Measurements from ENCODE around the gene LARP6. TPM values are rescaled to one million over a fixed set of nuclear protein-coding genes. Genes with fewer than 3 reads are reported as not detected.

LARP6 gene
- total and polyA plus RNA-seq, 2 donors (not counting 1 experiment from before 2014, with no cell fraction given), result not detected

GRCh38 chr15:70882361-70882760, 28.4 kb upstream of the LARP6 start:
- Histone ChIP-seq H3K4me1 (ENCODE audit: control insufficient read depth in 2 of 2, insufficient read depth in 2 of 2, low read length in 2 of 2) (no peaks in the 10 kb centered on the region), H3K27me3 (replicated peaks in 1 of 4; ENCODE audit: control extremely low read depth in 1 of 4, control insufficient read depth in 3 of 4, insufficient read depth in 4 of 4, low read length in 3 of 4) (peaks cover 0 to 2% (median 0%) of the 10 kb centered on the region in 4 experiments), H3K9ac (ENCODE audit: low read length) (no peak overlapping the region), H3K36me3 (replicated peaks in 1 of 2; ENCODE audit: control extremely low read depth in 1 of 2, control insufficient read depth in 1 of 2, extremely low read depth in 1 of 2, insufficient read depth in 2 of 2, low read length in 1 of 2) (no peaks in the 10 kb centered on the region), H3K4me3 (ENCODE audit: control extremely low read depth in 1 of 5, extremely low read depth in 1 of 5, insufficient read depth in 1 of 5, low read depth in 2 of 5, low read length in 4 of 5) (no peak overlapping the region), H3K4me2 (replicated peaks; ENCODE audit: low read depth, low read length, poor library complexity, severe bottlenecking) (no peak overlapping the region), H3K9me3 (ENCODE audit: control extremely low read depth in 1 of 3, control insufficient read depth in 2 of 3, insufficient read depth in 1 of 3, low read length in 2 of 3) (no peaks in the 10 kb centered on the region), H2AFZ (ENCODE audit: insufficient read depth, low read depth, low read length, poor library complexity, severe bottlenecking) (no peak overlapping the region), H4K20me1 (ENCODE audit: control insufficient read depth, insufficient read depth, low read length, poor library complexity, severe bottlenecking) (no peaks in the 10 kb centered on the region), H3K27ac (ENCODE audit: low read length in 2 of 2) (no peak overlapping the region), H3K79me2 (ENCODE audit: control insufficient read depth, insufficient read depth, low read length) (no peaks in the 10 kb centered on the region)
- H3K4me3 Mint-ChIP-seq, result no peak overlapping the region
- CTCF ChIA-PET, result interaction anchor here (0.5 to 1.1 kb wide), 2 partner anchors 49 to 1660 kb away, joined by 3 to 4 read pairs; no protein-coding TSS in a partner anchor
- POLR2A ChIA-PET, result no interaction called here
- H3K27me3 Mint-ChIP-seq, result peaks cover 26% of the 10 kb centered on the region
- no peak overlapping the region for H3K27ac Mint-ChIP-seq
- no CpG with 5 or more reads among the region's 2 CpGs for WGBS (ENCODE audit: insufficient coverage)
- no peaks in the 10 kb centered on the region for H3K4me1 Mint-ChIP-seq
- intact Hi-C loops (cut with micrococcal nuclease), result no loop called here
- DNase-seq (no peak), ATAC-seq (ENCODE audit: low read depth) (no peak)
- no peaks in the 10 kb centered on the region for H3K9me3 Mint-ChIP-seq (ENCODE audit: insufficient read depth)
- TF ChIP-seq CTCF (IDR thresholded peaks at IDR 0.05), result no peak
- TF ChIP-seq EZH2 (IDR thresholded peaks at IDR 0.05; ENCODE audit: borderline replicate concordance, insufficient read depth, low read depth, low read length, poor library complexity, severe bottlenecking), result no peak

- H3K4me3 ChIP-seq (ENCODE audit: control extremely low read depth in 1 of 5, extremely low read depth in 1 of 5, insufficient read depth in 1 of 5, low read depth in 2 of 5, low read length in 4 of 5), result no peak overlapping the region
- ATAC-seq (ENCODE audit: low read depth) (no peak), DNase-seq (no peak)
- no peaks in the 10 kb centered on the region for H4K20me1 ChIP-seq (ENCODE audit: control insufficient read depth, insufficient read depth, low read length, poor library complexity, severe bottlenecking)
- H3K9me3 Mint-ChIP-seq (ENCODE audit: insufficient read depth), result no peaks in the 10 kb centered on the region
- POLR2A ChIA-PET, result no interaction called here
- no CpG with 5 or more reads among the region's 2 CpGs for WGBS (ENCODE audit: insufficient coverage)
- no peaks in the 10 kb centered on the region for H3K4me1 Mint-ChIP-seq
- no peak overlapping the region for H2AFZ ChIP-seq (ENCODE audit: insufficient read depth, low read depth, low read length, poor library complexity, severe bottlenecking)
- no peak overlapping the region for H3K4me2 ChIP-seq (replicated peaks; ENCODE audit: low read depth, low read length, poor library complexity, severe bottlenecking)
- no peak overlapping the region for H3K9ac ChIP-seq (ENCODE audit: low read length)
- peaks cover 0 to 3% (median 1%) of the 10 kb centered on the region in 4 experiments for H3K27me3 ChIP-seq (replicated peaks in 1 of 4; ENCODE audit: control extremely low read depth in 1 of 4, control insufficient read depth in 3 of 4, insufficient read depth in 4 of 4, low read length in 3 of 4)
- TF ChIP-seq EZH2 (IDR thresholded peaks at IDR 0.05; ENCODE audit: borderline replicate concordance, insufficient read depth, low read depth, low read length, poor library complexity, severe bottlenecking) (no peak), CTCF (IDR thresholded peaks at IDR 0.05) (no peak)
- intact Hi-C loops (cut with micrococcal nuclease), result no loop called here
- no peaks in the 10 kb centered on the region for H3K36me3 ChIP-seq (replicated peaks in 1 of 2; ENCODE audit: control extremely low read depth in 1 of 2, control insufficient read depth in 1 of 2, extremely low read depth in 1 of 2, insufficient read depth in 2 of 2, low read length in 1 of 2)
- H3K4me3 Mint-ChIP-seq, result no peak overlapping the region
- H3K4me1 ChIP-seq (ENCODE audit: control insufficient read depth in 2 of 2, insufficient read depth in 2 of 2, low read length in 2 of 2), result no peaks in the 10 kb centered on the region
- H3K27me3 Mint-ChIP-seq, result peaks cover 33% of the 10 kb centered on the region
- no peak overlapping the region for H3K27ac Mint-ChIP-seq
- H3K9me3 ChIP-seq (ENCODE audit: control extremely low read depth in 1 of 3, control insufficient read depth in 2 of 3, insufficient read depth in 1 of 3, low read length in 2 of 3), result no peaks in the 10 kb centered on the region
- CTCF ChIA-PET, result no interaction called here
- H3K27ac ChIP-seq (ENCODE audit: low read length in 2 of 2), result no peak overlapping the region
- H3K79me2 ChIP-seq (ENCODE audit: control insufficient read depth, insufficient read depth, low read length), result no peaks in the 10 kb centered on the region
Measured at GRCh38 chr15:70880781-70881180, 26.8 kb upstream of the LARP6 start.
